PC-3 (cell line): ENCODE results near the gene PIK3IP1. TPM values are rescaled to one million over a fixed set of nuclear protein-coding genes. Genes with fewer than 3 reads are reported as not detected.

Experiments used
- ATAC-seq: fragments of 200-7000 bp; cut with Tn5 transposase; 2 replicates; pipeline ENCODE4 v1.9.1; 2020; ENCODE audit warnings: mild to moderate bottlenecking, moderate library complexity
- Bru-seq: library from RNA; stranded (reverse); fragments of 400-500 nt; gene quantifications from one replicate; lab custom pipeline; 2021; lab: Mats Ljungman, UMichigan
- BruChase-seq, 2 experiments: library from RNA; stranded (reverse); fragments of 400-500 nt; gene quantifications; one replicate each; lab custom pipeline; 2021; lab: Mats Ljungman, UMichigan
- BruUV-seq: library from RNA; stranded (reverse); fragments of 400-500 nt; replicated peaks from 2 replicates; lab custom pipeline; 2021; lab: Mats Ljungman, UMichigan
- CTCF ChIA-PET: fragments of 300-600 bp; sonication (Branson Sonifier 250); formaldehyde crosslinking; loops from one replicate; lab custom pipeline; 2022; ENCODE audit warnings: antibody characterized with exemption; lab: Charles Lee
- POLR2A ChIA-PET: fragments of 300-600 bp; sonication (Branson Sonifier 250); formaldehyde crosslinking; loops from one replicate; lab custom pipeline; 2022; ENCODE audit warnings: antibody characterized with exemption; ENCODE audit not compliant: unreplicated experiment; lab: Charles Lee
- DNase-seq: peaks from one replicate; pipeline ENCODE4 v3.0.0-alpha.2; 2015
- H2AFZ ChIP-seq: fragments of 300-600 bp; sonication (generic); 2 replicates; pipeline ENCODE4 v1.6.0; 2016; ENCODE audit warnings: antibody characterized with exemption, low read length
- H3F3A ChIP-seq: fragments of 300-600 bp; sonication (generic); one replicate; pipeline ENCODE4 v1.6.0; 2017; ENCODE audit warnings: antibody characterized with exemption, low read length, control low read depth, mild to moderate bottlenecking; ENCODE audit not compliant: unreplicated experiment
- H3K27ac ChIP-seq: fragments of 300-600 bp; sonication (generic); 2 replicates; pipeline ENCODE4 v1.5.1; 2016; ENCODE audit warnings: mild to moderate bottlenecking, low read length
- H3K27me3 ChIP-seq: fragments of 300-600 bp; sonication (generic); 2 replicates; pipeline ENCODE4 v1.6.1; 2016; ENCODE audit warnings: low read length, mixed read lengths
- H3K36me3 ChIP-seq: fragments of 300-600 bp; sonication (generic); 2 replicates; pipeline ENCODE4 v1.6.1; 2016; ENCODE audit warnings: low read depth, mixed run types, low read length, mixed read lengths
- H3K4me1 ChIP-seq: fragments of 300-600 bp; sonication (generic); 2 replicates; pipeline ENCODE4 v1.5.1; 2016; ENCODE audit warnings: low read length; ENCODE audit not compliant: insufficient read depth
- H3K4me2 ChIP-seq: fragments of 300-600 bp; sonication (generic); 2 replicates; pipeline ENCODE4 v1.6.0; 2016; ENCODE audit warnings: low read length
- H3K4me3 ChIP-seq: fragments of 300-600 bp; sonication (generic); 2 replicates; pipeline ENCODE4 v1.5.1; 2016; ENCODE audit warnings: mild to moderate bottlenecking, low read length, mixed read lengths
- H3K79me2 ChIP-seq: fragments of 300-600 bp; sonication (generic); 2 replicates; pipeline ENCODE4 v1.6.1; 2017; ENCODE audit warnings: low read length, mixed read lengths
- H3K9ac ChIP-seq: fragments of 300-600 bp; sonication (generic); 2 replicates; pipeline ENCODE4 v1.6.0; 2016; ENCODE audit warnings: mild to moderate bottlenecking, low read length
- H3K9me2 ChIP-seq: fragments of 300-600 bp; sonication (generic); replicated peaks from 2 replicates; pipeline ENCODE4 v1.6.1; 2016; ENCODE audit warnings: mixed run types, low read length, mixed read lengths
- H3K9me3 ChIP-seq: fragments of 300-600 bp; sonication (generic); 2 replicates; pipeline ENCODE4 v1.6.1; 2016; ENCODE audit warnings: low read length, mixed read lengths
- H4K20me1 ChIP-seq: fragments of 300-600 bp; sonication (generic); 2 replicates; pipeline ENCODE4 v1.6.1; 2016; ENCODE audit warnings: low read length, mixed read lengths
- CTCF ChIP-seq: fragments of 300-600 bp; sonication (generic); conservative IDR thresholded peaks from 2 replicates; pipeline ENCODE4 v1.5.1; 2017; ENCODE audit warnings: antibody characterized with exemption, low read depth, mild to moderate bottlenecking, low read length
- EZH2 ChIP-seq: fragments of 300-600 bp; sonication (generic); IDR thresholded peaks from one replicate; pipeline ENCODE4 v1.6.1; 2017; ENCODE audit warnings: antibody characterized with exemption, mild to moderate bottlenecking, low read length; ENCODE audit not compliant: unreplicated experiment
- EZH2phosphoT487 ChIP-seq: fragments of 300-600 bp; sonication (generic); IDR thresholded peaks from 2 replicates; pipeline ENCODE4 v1.6.1; 2018; ENCODE audit warnings: mild to moderate bottlenecking, antibody characterized with exemption, low read length, borderline replicate concordance
- intact Hi-C: fragments of 100-400 bp; cut with micrococcal nuclease; formaldehyde crosslinking; loops from 2 replicates; pipeline ENCODE4 v1.9.0; 2023
- long read RNA-seq: library from polyadenylated mRNA; unstranded; transcript quantifications from one replicate; pipeline ENCODE4 v2.0.0, GENCODE V29; 2021; ENCODE audit not compliant: unreplicated experiment
- total RNA-seq: library from RNA; depleted of rRNA; stranded (reverse); fragments of >200 nt; gene quantifications from 2 replicates; pipeline ENCODE4 v1.2.3, GENCODE V29; 2014; rRNA removed

The PIK3IP1 gene
- total RNA-seq (1.5 and 1.9 TPM in 2 replicates), Bru-seq, nascent RNA (percentile 33 among the genes with signal in this experiment), BruChase-seq, experiment 1, labeled RNA remaining after a 6-hour chase (percentile 40 among the genes with signal in this experiment), BruChase-seq, experiment 2, labeled RNA remaining after a 2-hour chase (percentile 44 among the genes with signal in this experiment)
- long read RNA-seq, partial matches to known transcripts, result 2 of 8 reads
- long read RNA-seq, other reads (novel, unspliced or antisense), result 1 of 8 reads

- ATAC-seq, result peak; percentile 63
- CTCF ChIA-PET, result interaction anchor here (1.0 to 1.5 kb wide), 2 partner anchors 20 to 21 kb away, joined by 6 to 9 read pairs; no protein-coding TSS in a partner anchor
- Histone ChIP-seq H3F3A (no peaks in the 10 kb centered on the region), H3K9ac (no peak within 1 kb of the TSS), H3K4me3 (peak within 1 kb of the TSS; percentile 83), H3K4me1 (peaks cover 18% of the 10 kb centered on the region; the same call in 1 of the 2 replicates), H3K27ac (no peak within 1 kb of the TSS), H4K20me1 (no peaks in the 10 kb centered on the region), H3K79me2 (no peaks in the 10 kb centered on the region), H3K9me2 (no peaks in the 10 kb centered on the region), H2AFZ (peak within 1 kb of the TSS; percentile 72), H3K27me3 (no peaks in the 10 kb centered on the region), H3K4me2 (peak within 1 kb of the TSS; percentile 81), H3K36me3 (no peaks in the 10 kb centered on the region), H3K9me3 (no peaks in the 10 kb centered on the region)
- peak; percentile 73 for DNase-seq
- POLR2A ChIA-PET, result interaction anchor here (0.6 kb wide), 2 partner anchors 53 to 82 kb away, joined by 3 read pairs; no protein-coding TSS in a partner anchor
- no TSS peak for BruUV-seq
- intact Hi-C loops, result no loop called here
- TF ChIP-seq CTCF (peak; percentile 64), EZH2 (no peak)
Observed at GRCh38 chr22:31292236-31292989, at the start of gene PIK3IP1. TSS of gene PIK3IP1 (minus strand) at chr22:31292488. CDS start at chr22:31292344, 144 bp downstream.

GRCh38 chr22:31341386-31342088 is 49.2 kb upstream of the PIK3IP1 start:
- peaks cover 8% of the 10 kb centered on the region for H3K36me3 ChIP-seq
- peaks cover 8% of the 10 kb centered on the region; the same call in 1 of the 2 replicates for H4K20me1 ChIP-seq
- BruUV-seq, result no TSS peak
- no peak overlapping the region for H2AFZ ChIP-seq
- CTCF ChIA-PET, result no interaction called here
- H3K4me2 ChIP-seq, result no peak overlapping the region
- H3K79me2 ChIP-seq, result peaks cover 61% of the 10 kb centered on the region
- DNase-seq (no peak), ATAC-seq (no peak)
- intact Hi-C loops, result no loop called here
- peaks cover 33% of the 10 kb centered on the region for H3K4me1 ChIP-seq
- no peak overlapping the region for H3K9ac ChIP-seq
- TF ChIP-seq EZH2, result no peak
- no peak for TF ChIP-seq EZH2phosphoT487
- no peak for TF ChIP-seq CTCF
- H3K27ac ChIP-seq, result no peak overlapping the region
- POLR2A ChIA-PET, result no interaction called here
- H3K4me3 ChIP-seq, result no peak overlapping the region
- H3K9me2 ChIP-seq, result no peaks in the 10 kb centered on the region
- H3F3A ChIP-seq, result no peaks in the 10 kb centered on the region
- H3K9me3 ChIP-seq, result no peaks in the 10 kb centered on the region
- no peaks in the 10 kb centered on the region for H3K27me3 ChIP-seq
